GM12872 (cell line): ENCODE results near the gene CAMTA1.

ENCODE experiments used
- TF ChIP-seq, protein P1 (sequence below): IDR thresholded peaks from 3 replicates; pipeline ENCODE4 v1.5.1; 2011; ENCODE audit warnings: low read depth, mild to moderate bottlenecking, low read length, moderate library complexity; ENCODE audit not compliant: insufficient read depth

CAMTA1 gene

GRCh38 chr1:7435276-7436055 lies 650.2 kb downstream of the CAMTA1 start:
- TF ChIP-seq, protein P1, sequence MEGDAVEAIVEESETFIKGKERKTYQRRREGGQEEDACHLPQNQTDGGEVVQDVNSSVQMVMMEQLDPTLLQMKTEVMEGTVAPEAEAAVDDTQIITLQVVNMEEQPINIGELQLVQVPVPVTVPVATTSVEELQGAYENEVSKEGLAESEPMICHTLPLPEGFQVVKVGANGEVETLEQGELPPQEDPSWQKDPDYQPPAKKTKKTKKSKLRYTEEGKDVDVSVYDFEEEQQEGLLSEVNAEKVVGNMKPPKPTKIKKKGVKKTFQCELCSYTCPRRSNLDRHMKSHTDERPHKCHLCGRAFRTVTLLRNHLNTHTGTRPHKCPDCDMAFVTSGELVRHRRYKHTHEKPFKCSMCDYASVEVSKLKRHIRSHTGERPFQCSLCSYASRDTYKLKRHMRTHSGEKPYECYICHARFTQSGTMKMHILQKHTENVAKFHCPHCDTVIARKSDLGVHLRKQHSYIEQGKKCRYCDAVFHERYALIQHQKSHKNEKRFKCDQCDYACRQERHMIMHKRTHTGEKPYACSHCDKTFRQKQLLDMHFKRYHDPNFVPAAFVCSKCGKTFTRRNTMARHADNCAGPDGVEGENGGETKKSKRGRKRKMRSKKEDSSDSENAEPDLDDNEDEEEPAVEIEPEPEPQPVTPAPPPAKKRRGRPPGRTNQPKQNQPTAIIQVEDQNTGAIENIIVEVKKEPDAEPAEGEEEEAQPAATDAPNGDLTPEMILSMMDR, result no peak

DNA sequence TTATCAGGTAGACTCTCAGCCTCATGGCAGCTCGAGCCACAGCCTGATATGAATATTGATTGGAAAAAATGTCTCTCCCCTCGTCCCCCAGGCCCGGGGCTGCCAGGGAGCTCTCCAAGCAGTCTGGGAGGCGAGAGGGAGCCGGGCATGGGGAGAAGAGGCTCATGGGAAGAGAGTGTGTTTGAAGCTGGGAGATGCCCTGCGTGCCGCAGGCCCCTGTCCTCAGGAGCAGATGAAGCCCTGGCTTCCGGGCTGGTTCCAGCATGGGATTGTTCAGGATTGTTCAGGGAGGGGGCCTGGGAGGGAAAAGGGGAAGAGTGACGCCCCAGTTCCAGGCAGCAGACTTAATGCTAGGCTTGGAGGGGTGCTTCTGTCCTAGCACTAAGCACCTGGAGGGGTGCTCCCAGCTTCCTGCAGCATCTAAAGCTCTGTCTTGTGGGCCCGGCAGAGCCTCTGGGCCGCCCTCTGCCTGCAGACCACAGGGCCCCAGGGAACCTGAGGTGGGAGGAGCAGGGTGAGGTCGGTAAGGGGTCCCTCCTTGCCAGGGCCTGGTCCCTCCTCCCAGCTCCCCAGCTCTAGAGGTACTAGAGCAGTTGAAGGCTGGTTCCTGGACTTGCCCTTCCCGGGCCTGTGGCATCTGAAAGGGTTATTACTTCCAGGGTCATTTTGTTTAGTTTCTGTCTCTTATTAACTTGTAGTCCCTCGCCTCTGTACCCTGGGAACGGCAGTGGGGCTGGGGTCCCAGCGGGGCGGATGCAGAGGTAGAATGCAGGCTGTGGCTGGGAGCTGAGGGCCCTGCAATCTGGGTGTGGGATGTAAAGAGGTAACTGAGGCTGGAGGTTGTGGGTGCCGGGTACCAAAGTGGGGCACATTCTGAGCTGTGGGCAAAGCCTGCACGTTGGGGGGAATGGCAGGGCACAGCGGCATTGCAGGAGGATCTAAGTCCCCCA lies 651.1 kb downstream of the CAMTA1 start:
- TF ChIP-seq, protein P1, result no peak

DNA sequence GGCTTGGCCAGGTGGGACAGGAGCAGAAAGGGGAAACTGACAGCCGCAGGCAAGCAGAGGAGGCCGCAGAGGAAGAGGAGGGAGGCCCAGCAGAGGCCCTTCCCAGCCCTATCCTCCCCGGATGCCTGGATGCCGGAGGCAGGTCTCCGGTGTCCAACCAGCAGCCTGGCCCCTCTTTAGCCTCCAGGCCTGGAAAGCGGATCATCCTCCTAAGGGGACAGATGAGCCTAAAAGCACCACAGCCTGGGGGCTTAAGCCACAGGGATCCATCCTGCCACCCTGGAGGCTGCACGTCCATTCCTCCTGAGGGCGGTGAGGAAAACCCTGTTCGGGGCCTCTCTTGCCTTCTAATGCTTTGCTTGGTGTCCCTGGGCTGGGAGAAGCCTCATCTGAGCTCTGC lies 651.8 kb downstream of the CAMTA1 start:
- TF ChIP-seq, protein P1, result no peak

- TF ChIP-seq, protein P1, result no peak
These were observed 652.5 kb downstream of the CAMTA1 start for GRCh38 chr1:7437608-7438395.

DNA sequence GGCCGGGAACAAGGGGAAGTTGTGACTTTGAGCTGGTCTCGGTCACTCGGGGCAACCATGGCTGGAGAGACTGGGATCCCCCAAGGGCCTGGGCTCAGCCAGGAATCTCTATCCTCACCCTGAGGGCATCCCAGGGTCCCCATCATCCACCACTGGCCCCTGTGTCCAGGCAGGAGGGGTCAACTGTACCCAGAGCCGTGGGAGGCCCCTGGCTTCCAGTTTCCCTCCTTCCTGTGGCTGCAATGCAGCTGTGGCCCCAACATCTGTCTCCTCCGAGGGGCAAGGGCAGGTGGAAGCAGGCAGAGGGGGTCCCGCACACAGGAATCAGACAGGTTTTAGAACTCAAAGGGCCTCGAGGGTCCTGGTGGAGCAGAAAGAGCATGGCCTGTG lies 653.1 kb downstream of the CAMTA1 start:
- TF ChIP-seq, protein P1, result no peak

- TF ChIP-seq, protein P1, result no peak
These were observed 653.8 kb downstream of the CAMTA1 start for GRCh38 chr1:7438921-7439655.

DNA sequence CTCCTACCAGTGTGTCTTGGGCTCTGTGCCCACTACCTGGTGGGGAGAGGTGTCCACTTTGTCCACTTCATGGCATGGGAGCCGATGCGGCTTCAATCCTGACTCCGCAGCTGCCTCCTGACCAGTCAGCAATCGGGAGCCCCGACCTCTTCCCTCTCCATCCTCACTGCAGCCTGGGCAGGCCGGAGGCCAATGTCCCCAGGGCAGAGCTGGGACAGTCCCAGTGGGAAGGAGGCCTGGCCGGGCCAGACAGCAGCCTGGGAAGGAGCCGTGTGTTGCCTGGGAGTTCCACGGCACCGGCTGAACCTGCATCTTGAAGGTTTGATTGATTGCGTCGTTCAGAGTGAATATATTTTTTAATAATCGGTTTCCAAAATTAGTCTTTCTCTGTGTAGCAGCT lies 654.9 kb downstream of the CAMTA1 start:
- TF ChIP-seq, protein P1, result no peak
